ENCODE results near the gene ZDHHC5.
"Not testable (repeated sequence)": the region's sequence is repeated elsewhere in the genome, so short reads cannot be mapped to it uniquely, and the experiment has no call there.

Gene ZDHHC5

GRCh38 chr11:57705432-57705831, 37.5 kb downstream of the ZDHHC5 start:
- not testable (repeated sequence) for H3K27me3 ChIP-seq (ENCODE audit: control insufficient read depth in 1 of 2, insufficient read depth in 2 of 2, low read length in 2 of 2); H3K4me1 ChIP-seq (ENCODE audit: control insufficient read depth, insufficient read depth, low read length)

GRCh38 chr11:57709802-57710367, 42.0 kb downstream of the ZDHHC5 start:
- Histone ChIP-seq H3K27ac (ENCODE audit: low read length) (no peak overlapping the region), H3K4me1 (ENCODE audit: control insufficient read depth, insufficient read depth, low read length) (peaks cover 32% of the 10 kb centered on the region), H3K9ac (ENCODE audit: low read length in 2 of 2) (no peak overlapping the region), H3K36me3 (ENCODE audit: control insufficient read depth in 2 of 2, insufficient read depth in 2 of 2, low read length in 2 of 2) (peaks cover 3 to 5% of the 10 kb centered on the region in 2 donors), H3K9me3 (ENCODE audit: control insufficient read depth in 2 of 2, low read length in 2 of 2) (no peaks in the 10 kb centered on the region), H3K4me3 (ENCODE audit: low read length in 2 of 2) (no peak overlapping the region), H3K27me3 (ENCODE audit: control insufficient read depth in 1 of 2, insufficient read depth in 2 of 2, low read length in 2 of 2) (no peaks in the 10 kb centered on the region)

More at GRCh38 chr11:57705432-57705831, 37.5 kb downstream of the ZDHHC5 start:
- peaks cover 21 to 26% of the 10 kb centered on the region in 2 donors for H3K36me3 ChIP-seq (ENCODE audit: control insufficient read depth in 2 of 2, insufficient read depth in 2 of 2, low read length in 2 of 2)
- not testable (repeated sequence) for H3K27ac ChIP-seq (ENCODE audit: low read length); H3K4me3 ChIP-seq (ENCODE audit: low read length in 2 of 2); H3K9ac ChIP-seq (ENCODE audit: low read length in 2 of 2); H3K9me3 ChIP-seq (ENCODE audit: control insufficient read depth in 2 of 2, low read length in 2 of 2)

- Histone ChIP-seq H3K27ac (ENCODE audit: low read length) (peak within 1 kb of the TSS; percentile 87), H3K4me3 (ENCODE audit: low read length in 2 of 2) (peak within 1 kb of the TSS; percentile 90 to 100), H3K4me1 (ENCODE audit: control insufficient read depth, insufficient read depth, low read length) (peaks cover 32% of the 10 kb centered on the region), H3K9ac (ENCODE audit: low read length in 2 of 2) (peak within 1 kb of the TSS; percentile 93 to 99), H3K27me3 (ENCODE audit: control insufficient read depth in 1 of 2, insufficient read depth in 2 of 2, low read length in 2 of 2) (no peaks in the 10 kb centered on the region), H3K9me3 (ENCODE audit: control insufficient read depth in 2 of 2, low read length in 2 of 2) (no peaks in the 10 kb centered on the region), H3K36me3 (ENCODE audit: control insufficient read depth in 2 of 2, insufficient read depth in 2 of 2, low read length in 2 of 2) (peaks cover 0 to 4% of the 10 kb centered on the region in 2 donors)
Observed at GRCh38 chr11:57711414-57712255, 43.7 kb downstream of the ZDHHC5 start, which contains the start of gene MED19. Gene MED19 (minus strand): TSS chr11:57712215. CDS start chr11:57712179, 36 bp downstream.

DNA sequence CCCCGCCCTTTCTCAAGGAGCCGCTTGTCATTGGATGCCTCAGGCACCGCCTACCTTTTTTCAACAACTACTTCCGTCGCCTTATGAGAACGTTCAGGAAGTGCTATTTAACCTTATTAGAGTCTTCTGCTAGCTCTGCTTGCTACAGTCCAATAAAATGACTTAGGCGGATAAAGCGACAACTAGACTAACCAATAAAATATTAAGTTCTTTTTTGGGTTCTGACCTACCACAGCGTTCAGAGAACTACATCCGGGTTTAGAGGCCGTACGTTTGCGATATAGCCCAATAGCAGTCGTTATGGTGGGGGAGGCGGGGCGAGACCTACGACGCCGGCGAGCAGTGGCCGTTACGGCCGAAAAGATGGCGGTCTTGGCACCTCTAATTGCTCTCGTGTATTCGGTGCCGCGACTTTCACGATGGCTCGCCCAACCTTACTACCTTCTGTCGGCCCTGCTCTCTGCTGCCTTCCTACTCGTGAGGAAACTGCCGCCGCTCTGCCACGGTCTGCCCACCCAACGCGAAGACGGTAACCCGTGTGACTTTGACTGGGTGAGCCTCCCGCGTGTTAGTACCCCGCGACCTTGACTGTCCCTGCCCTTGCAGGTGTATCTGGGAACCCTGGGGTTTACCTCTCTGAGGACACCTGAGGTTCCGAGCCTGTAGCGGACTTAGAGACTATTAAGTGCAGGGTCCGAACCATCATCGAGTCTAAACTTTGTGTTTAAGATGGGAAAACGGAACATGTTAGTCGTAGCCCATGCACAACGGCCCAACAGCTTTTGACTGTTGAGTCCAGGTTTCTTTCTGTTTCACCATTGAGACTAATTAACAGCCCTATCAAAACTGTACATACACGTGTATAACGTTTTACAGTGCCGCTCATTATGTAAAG, 44.6 kb downstream of the ZDHHC5 start, which contains the start of gene TMX2:
Gene TMX2 (plus strand): TSS at position 338 of the 895 bp plus-strand sequence. CDS start 26 bp downstream, at position 364.
- H3K4me1 ChIP-seq (ENCODE audit: control insufficient read depth, insufficient read depth, low read length) = peaks cover 32% of the 10 kb centered on the region
- H3K4me3 ChIP-seq (ENCODE audit: low read length in 2 of 2) = peak within 1 kb of the TSS; percentile 90 to 100
- H3K27me3 ChIP-seq (ENCODE audit: control insufficient read depth in 1 of 2, insufficient read depth in 2 of 2, low read length in 2 of 2) = no peaks in the 10 kb centered on the region
- H3K36me3 ChIP-seq (ENCODE audit: control insufficient read depth in 2 of 2, insufficient read depth in 2 of 2, low read length in 2 of 2) = peaks cover 0 to 4% of the 10 kb centered on the region in 2 donors
- no peaks in the 10 kb centered on the region for H3K9me3 ChIP-seq (ENCODE audit: control insufficient read depth in 2 of 2, low read length in 2 of 2)
- H3K9ac ChIP-seq (ENCODE audit: low read length in 2 of 2) = peak within 1 kb of the TSS; percentile 93 to 99
- H3K27ac ChIP-seq (ENCODE audit: low read length) = peak within 1 kb of the TSS; percentile 87

GRCh38 chr11:57713835-57714234, 45.9 kb downstream of the ZDHHC5 start:
- peaks cover 32% of the 10 kb centered on the region for H3K4me1 ChIP-seq (ENCODE audit: control insufficient read depth, insufficient read depth, low read length)
- no peaks in the 10 kb centered on the region for H3K9me3 ChIP-seq (ENCODE audit: control insufficient read depth in 2 of 2, low read length in 2 of 2)
- H3K4me3 ChIP-seq (ENCODE audit: low read length in 2 of 2) = peak overlapping the region; percentile 90 to 100
- no peaks in the 10 kb centered on the region for H3K36me3 ChIP-seq (ENCODE audit: control insufficient read depth in 2 of 2, insufficient read depth in 2 of 2, low read length in 2 of 2)
- no peaks in the 10 kb centered on the region for H3K27me3 ChIP-seq (ENCODE audit: control insufficient read depth in 1 of 2, insufficient read depth in 2 of 2, low read length in 2 of 2)
- no peak overlapping the region for H3K9ac ChIP-seq (ENCODE audit: low read length in 2 of 2)
- no peak overlapping the region for H3K27ac ChIP-seq (ENCODE audit: low read length)

- H3K9ac ChIP-seq (ENCODE audit: low read length in 2 of 2); H3K27me3 ChIP-seq (ENCODE audit: control insufficient read depth in 1 of 2, insufficient read depth in 2 of 2, low read length in 2 of 2); H3K36me3 ChIP-seq (ENCODE audit: control insufficient read depth in 2 of 2, insufficient read depth in 2 of 2, low read length in 2 of 2); H3K4me3 ChIP-seq (ENCODE audit: low read length in 2 of 2); H3K9me3 ChIP-seq (ENCODE audit: control insufficient read depth in 2 of 2, low read length in 2 of 2); H3K27ac ChIP-seq (ENCODE audit: low read length): not testable (repeated sequence)
- peaks cover 18% of the 10 kb centered on the region for H3K4me1 ChIP-seq (ENCODE audit: control insufficient read depth, insufficient read depth, low read length)
Observed at GRCh38 chr11:57716726-57717125, 48.8 kb downstream of the ZDHHC5 start.

- Histone ChIP-seq H3K27me3 (ENCODE audit: control insufficient read depth in 1 of 2, insufficient read depth in 2 of 2, low read length in 2 of 2) (no peaks in the 10 kb centered on the region), H3K36me3 (ENCODE audit: control insufficient read depth in 2 of 2, insufficient read depth in 2 of 2, low read length in 2 of 2) (no peaks in the 10 kb centered on the region), H3K9me3 (ENCODE audit: control insufficient read depth in 2 of 2, low read length in 2 of 2) (no peaks in the 10 kb centered on the region)
Observed at GRCh38 chr11:57727185-57727584, 59.3 kb downstream of the ZDHHC5 start.

GRCh38 chr11:57728829-57729228, 60.9 kb downstream of the ZDHHC5 start:
- H3K4me3 ChIP-seq (ENCODE audit: low read length in 2 of 2) = no peak overlapping the region
- no peaks in the 10 kb centered on the region for H3K36me3 ChIP-seq (ENCODE audit: control insufficient read depth in 2 of 2, insufficient read depth in 2 of 2, low read length in 2 of 2)
- no peak overlapping the region for H3K9ac ChIP-seq (ENCODE audit: low read length in 2 of 2)
- no peaks in the 10 kb centered on the region for H3K4me1 ChIP-seq (ENCODE audit: control insufficient read depth, insufficient read depth, low read length)
- no peaks in the 10 kb centered on the region for H3K27me3 ChIP-seq (ENCODE audit: control insufficient read depth in 1 of 2, insufficient read depth in 2 of 2, low read length in 2 of 2)
- H3K9me3 ChIP-seq (ENCODE audit: control insufficient read depth in 2 of 2, low read length in 2 of 2) = no peaks in the 10 kb centered on the region
- H3K27ac ChIP-seq (ENCODE audit: low read length) = no peak overlapping the region

More at GRCh38 chr11:57727185-57727584, 59.3 kb downstream of the ZDHHC5 start:
- H3K4me3 ChIP-seq (ENCODE audit: low read length in 2 of 2) = no peak overlapping the region
- no peaks in the 10 kb centered on the region for H3K4me1 ChIP-seq (ENCODE audit: control insufficient read depth, insufficient read depth, low read length)
- no peak overlapping the region for H3K27ac ChIP-seq (ENCODE audit: low read length)
- no peak overlapping the region for H3K9ac ChIP-seq (ENCODE audit: low read length in 2 of 2)

GRCh38 chr11:57729479-57729878, 61.6 kb downstream of the ZDHHC5 start:
- Histone ChIP-seq H3K27me3 (ENCODE audit: control insufficient read depth in 1 of 2, insufficient read depth in 2 of 2, low read length in 2 of 2) (no peaks in the 10 kb centered on the region), H3K9ac (ENCODE audit: low read length in 2 of 2) (no peak overlapping the region), H3K36me3 (ENCODE audit: control insufficient read depth in 2 of 2, insufficient read depth in 2 of 2, low read length in 2 of 2) (no peaks in the 10 kb centered on the region), H3K4me3 (ENCODE audit: low read length in 2 of 2) (no peak overlapping the region), H3K9me3 (ENCODE audit: control insufficient read depth in 2 of 2, low read length in 2 of 2) (no peaks in the 10 kb centered on the region), H3K4me1 (ENCODE audit: control insufficient read depth, insufficient read depth, low read length) (no peaks in the 10 kb centered on the region), H3K27ac (ENCODE audit: low read length) (no peak overlapping the region)

DNA sequence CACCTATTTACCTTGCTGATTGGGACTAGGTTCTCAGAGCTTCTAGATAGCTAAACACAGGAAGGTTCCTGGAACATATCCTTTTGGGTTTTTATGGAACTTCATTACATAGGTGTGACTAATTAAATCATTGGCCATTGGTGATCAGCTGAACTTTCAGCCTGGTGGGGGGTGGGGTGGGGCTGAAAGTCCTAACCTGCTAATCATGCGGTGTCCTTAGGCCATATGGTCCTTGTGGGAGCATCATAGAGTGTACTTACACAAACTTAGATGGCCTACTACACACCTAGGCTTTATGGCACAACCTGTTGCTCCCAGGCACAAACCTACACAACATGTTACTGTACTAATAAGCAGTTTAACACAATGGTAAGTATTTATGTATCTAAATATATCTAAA, 64.7 kb downstream of the ZDHHC5 start:
- Histone ChIP-seq H3K27ac (ENCODE audit: low read length) (no peak overlapping the region), H3K27me3 (ENCODE audit: control insufficient read depth in 1 of 2, insufficient read depth in 2 of 2, low read length in 2 of 2) (no peaks in the 10 kb centered on the region), H3K4me3 (ENCODE audit: low read length in 2 of 2) (no peak overlapping the region), H3K9me3 (ENCODE audit: control insufficient read depth in 2 of 2, low read length in 2 of 2) (no peaks in the 10 kb centered on the region), H3K9ac (ENCODE audit: low read length in 2 of 2) (no peak overlapping the region), H3K36me3 (ENCODE audit: control insufficient read depth in 2 of 2, insufficient read depth in 2 of 2, low read length in 2 of 2) (peaks cover 3% of the 10 kb centered on the region in 2 donors), H3K4me1 (ENCODE audit: control insufficient read depth, insufficient read depth, low read length) (no peaks in the 10 kb centered on the region)

Measured in stomach smooth muscle (tissue), 2 donors.